GM12864 (cell line): ENCODE results near the gene DBX1.

Experiments
- DNase-seq: peaks from one replicate; pipeline ENCODE4 v3.0.0-alpha.2; 2011; ENCODE audit warnings: low read depth
- H3K4me3 ChIP-seq: 2 replicates; pipeline ENCODE4 v1.5.1; 2011; ENCODE audit warnings: mild to moderate bottlenecking, low read depth, low read length, control low read depth
- TF ChIP-seq, protein P1 (sequence below): IDR thresholded peaks from 2 replicates; pipeline ENCODE4 v1.5.1; 2011; ENCODE audit warnings: low read depth, mild to moderate bottlenecking, moderate library complexity, low read length, control low read depth, inconsistent platforms; ENCODE audit errors: missing control alignments

DBX1 gene

DNA sequence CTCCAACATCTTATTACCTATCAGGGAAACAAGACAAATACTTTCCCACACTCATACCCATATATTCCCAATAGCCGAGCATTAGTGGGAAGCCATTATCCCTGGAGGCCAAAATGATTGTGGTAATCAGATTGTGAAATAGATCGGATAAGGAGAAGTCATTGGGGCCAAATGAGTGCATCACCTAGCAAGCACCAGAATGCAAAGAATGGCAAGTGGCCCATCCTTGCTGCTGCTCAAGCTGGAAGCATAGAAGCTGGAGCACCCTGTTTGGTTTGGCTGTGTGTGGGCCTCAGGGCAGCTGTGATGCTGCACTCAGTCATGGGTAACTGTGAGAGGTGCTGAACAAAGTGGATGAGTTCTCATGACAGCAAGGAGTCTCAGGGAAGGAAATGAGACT, 18.7 kb upstream of the DBX1 start:
- no peak for DNase-seq
- TF ChIP-seq, protein P1, sequence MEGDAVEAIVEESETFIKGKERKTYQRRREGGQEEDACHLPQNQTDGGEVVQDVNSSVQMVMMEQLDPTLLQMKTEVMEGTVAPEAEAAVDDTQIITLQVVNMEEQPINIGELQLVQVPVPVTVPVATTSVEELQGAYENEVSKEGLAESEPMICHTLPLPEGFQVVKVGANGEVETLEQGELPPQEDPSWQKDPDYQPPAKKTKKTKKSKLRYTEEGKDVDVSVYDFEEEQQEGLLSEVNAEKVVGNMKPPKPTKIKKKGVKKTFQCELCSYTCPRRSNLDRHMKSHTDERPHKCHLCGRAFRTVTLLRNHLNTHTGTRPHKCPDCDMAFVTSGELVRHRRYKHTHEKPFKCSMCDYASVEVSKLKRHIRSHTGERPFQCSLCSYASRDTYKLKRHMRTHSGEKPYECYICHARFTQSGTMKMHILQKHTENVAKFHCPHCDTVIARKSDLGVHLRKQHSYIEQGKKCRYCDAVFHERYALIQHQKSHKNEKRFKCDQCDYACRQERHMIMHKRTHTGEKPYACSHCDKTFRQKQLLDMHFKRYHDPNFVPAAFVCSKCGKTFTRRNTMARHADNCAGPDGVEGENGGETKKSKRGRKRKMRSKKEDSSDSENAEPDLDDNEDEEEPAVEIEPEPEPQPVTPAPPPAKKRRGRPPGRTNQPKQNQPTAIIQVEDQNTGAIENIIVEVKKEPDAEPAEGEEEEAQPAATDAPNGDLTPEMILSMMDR = no peak
- H3K4me3 ChIP-seq = no peak overlapping the region

DNA sequence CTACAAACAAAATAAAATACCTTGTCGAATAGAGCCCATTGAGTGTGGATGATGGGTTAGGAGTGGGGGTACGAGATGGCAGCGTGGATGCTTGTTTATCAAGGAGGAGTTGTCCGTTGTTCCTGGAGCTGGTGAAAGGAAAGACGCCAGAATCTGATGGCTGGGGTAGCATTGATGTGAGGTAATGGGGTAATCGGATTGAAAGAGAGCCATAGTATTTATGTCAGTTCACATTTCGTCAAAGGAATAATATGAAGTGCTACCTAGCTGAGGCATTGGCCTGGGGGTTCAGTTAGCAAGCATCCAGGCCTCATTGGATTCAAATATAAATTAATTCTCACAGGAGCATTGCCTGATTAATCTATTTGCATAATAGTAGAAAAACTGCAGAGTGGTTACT, 16.9 kb upstream of the DBX1 start:
- no peak overlapping the region for H3K4me3 ChIP-seq
- TF ChIP-seq, protein P1 = no peak
- DNase-seq = no peak

DNA sequence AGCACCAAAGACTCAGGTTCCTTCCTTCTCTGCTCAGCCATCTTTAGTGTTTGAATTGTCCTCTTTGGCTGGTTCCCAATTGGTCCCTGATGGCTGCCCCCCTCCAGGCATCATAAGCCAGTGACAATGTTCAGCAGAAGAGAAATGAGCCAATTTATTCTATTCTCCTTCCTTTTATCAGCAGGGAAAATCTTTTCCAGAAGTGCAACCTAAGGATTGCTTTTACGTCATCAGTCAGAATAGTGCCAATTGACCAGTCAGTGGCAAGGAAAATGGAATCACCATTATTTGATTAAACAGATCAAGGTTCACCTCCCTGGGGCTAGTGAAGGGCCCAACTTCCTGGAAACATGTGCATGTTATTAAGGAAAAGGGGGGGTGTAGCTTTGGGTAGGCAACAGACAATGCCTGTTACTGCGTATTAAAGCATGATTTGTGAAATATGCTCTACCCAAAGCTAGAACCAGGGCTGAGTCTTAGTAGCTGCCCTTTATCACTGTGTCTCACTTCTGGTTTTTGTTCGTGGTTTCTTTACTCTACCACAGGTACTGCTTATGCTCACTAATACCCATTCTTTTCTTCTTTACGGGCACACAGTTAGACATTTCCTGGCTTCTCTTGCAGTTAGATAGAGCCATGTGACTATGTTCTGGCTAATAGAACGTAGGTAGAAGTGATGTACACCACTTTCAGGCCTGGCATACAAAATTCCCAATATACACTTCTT, 12.6 kb upstream of the DBX1 start:
- DNase-seq = no peak
- TF ChIP-seq, protein P1 = no peak
- no peak overlapping the region for H3K4me3 ChIP-seq

DNA sequence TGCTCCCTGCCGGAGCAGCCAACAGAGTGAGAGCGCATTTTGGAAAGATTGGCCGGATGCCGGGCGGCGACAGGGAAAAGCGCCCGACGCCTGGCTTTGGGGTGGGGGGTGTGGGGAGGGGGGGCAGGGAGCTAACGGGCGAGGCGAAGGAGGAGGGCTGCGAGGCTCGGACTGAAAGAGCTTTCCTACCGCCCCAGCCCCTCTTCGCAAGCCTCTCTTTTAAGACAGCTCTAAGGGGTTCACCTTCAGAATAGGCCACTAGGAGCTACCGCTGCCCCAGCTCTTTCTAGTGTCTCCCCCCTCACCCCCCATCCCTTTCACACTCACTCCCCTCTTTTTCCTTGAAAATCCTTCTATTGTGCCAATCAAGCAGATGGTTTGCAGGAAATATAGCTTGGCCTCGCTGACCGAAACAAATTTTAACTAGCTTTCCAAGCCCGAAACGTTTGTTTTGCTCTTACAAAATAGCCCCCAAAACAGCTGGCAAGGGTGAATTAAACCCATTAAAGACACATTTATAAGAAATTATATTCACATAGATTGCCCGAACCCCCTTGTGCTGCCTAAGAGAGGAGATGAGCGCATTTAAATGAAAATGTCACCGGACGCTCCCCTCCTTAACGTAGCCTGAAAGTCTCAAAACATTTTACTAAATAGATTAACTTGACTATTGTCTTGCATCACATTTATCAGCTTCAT, 3.7 kb upstream of the DBX1 start:
- no peak overlapping the region for H3K4me3 ChIP-seq
- no peak for DNase-seq

DNA sequence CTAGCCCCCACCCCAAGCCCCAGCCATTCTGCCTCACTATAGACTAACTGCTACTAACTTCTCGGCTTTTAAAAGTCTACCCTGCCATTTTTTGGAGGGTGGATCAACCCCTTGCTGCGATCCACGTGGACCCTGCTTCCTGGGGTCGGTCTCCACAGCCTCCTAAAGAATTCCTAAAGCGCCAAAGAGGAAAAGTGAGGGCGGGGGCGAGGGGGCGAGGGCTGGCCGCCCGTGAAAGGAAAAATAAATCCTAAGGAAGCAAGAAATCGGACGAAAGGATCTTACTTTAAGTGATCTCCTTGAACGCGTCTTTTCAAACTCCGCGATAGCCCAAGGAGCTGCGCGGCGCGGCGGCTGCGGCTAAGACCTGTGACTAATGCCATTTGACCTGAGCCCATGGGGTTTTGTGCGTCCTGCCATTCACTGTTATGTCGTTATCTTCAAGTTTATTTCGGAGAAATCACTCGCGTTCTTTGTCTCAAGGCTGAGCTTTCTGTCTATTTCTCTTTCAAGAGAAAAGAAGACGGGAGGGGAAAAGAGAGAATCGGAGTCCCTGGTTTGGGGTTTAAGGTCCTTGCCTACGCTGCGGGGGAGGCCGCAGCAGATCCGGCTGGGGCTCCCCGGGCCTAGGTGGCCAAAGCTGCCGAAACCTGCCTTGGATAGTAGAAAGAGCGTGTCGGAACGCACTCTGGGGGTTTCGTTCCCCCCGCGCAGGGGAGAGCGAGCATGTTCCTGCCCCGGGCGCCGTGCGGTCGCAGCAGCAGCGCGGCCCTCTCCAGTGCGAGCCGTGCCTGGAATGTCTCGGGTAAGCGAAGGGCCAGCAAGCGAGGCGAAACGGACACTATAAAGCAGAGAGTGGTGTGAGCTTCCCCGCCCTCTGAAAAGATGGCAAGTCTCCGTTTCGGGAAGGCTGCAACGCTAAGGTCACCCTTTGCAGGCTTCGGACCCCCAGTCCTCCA, 2.8 kb upstream of the DBX1 start:
- DNase-seq = no peak
- TF ChIP-seq, protein P1 = no peak
- H3K4me3 ChIP-seq = no peak overlapping the region

More for the DNA sequence above, 3.7 kb upstream of the DBX1 start:
- TF ChIP-seq, protein P1 = no peak

DNA sequence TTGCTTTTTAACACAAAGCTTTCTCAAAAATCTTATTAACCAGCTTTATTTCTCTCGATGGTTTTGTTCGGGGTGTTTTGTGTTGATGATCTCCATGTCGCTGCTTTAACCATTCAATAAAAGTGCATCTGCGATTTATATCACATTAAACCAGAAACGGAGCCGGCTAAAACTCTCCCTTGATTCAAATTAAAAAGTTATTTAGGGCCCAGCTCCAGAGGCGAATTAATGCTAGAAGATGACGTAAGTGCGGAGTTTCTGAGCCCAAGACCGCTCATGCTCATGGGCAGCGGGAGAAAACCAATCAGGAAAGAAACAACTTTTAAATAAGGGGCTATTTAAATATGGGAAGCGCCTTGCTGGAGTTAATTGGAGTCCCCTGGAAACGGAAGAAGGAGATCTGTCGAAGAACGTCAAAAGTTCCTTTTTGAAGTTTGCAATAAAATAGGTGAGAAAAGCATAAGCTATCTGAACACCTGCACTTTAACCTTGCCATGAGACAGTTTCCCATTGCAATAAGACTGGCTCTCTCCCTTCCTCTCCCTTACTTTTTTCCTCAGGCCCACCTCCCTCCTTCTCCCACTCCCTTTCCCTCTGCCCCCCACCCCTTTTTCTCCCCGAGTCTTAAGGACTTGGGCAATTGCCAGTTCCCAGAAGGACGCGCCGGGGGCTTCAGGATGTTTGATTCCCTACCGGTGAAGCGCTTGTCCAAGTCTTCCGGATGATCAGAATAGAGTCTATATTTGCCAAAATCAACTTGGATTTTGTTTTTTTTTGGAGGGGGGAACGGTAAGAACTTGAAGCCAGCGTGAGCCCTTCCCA, 1.9 kb upstream of the DBX1 start:
- no peak for DNase-seq
- no peak overlapping the region for H3K4me3 ChIP-seq
- TF ChIP-seq, protein P1 = no peak
